ENCODE measurements around the gene ICAM2. TPM values are rescaled to one million over a fixed set of nuclear protein-coding genes. Genes with fewer than 3 reads are reported as not detected.

The ICAM2 gene
- total RNA-seq, 1 donor from 2014 or later, result 18.6 TPM

- DNase-seq, result no peak
These were observed 46.4 kb downstream of the ICAM2 start for GRCh38 chr17:63973930-63974593.

GRCh38 chr17:63973247-63973646 is 47.2 kb downstream of the ICAM2 start:
- no peak for DNase-seq

GRCh38 chr17:63972796-63973195 is 47.6 kb downstream of the ICAM2 start, which contains the start of gene SCN4A:
TSS of gene SCN4A (minus strand) at chr17:63972918. CDS start at chr17:63972841, 77 bp downstream.
- no peak for DNase-seq

- no peak for DNase-seq
These were observed 51.2 kb downstream of the ICAM2 start for GRCh38 chr17:63969278-63969677.

GRCh38 chr17:63967953-63968352 is 52.5 kb downstream of the ICAM2 start:
- no peak for DNase-seq

GRCh38 chr17:63966646-63967264 is 53.7 kb downstream of the ICAM2 start:
- DNase-seq, result no peak

- peak; percentile 8 for DNase-seq
These were observed 57.3 kb downstream of the ICAM2 start for GRCh38 chr17:63963123-63963522.

GRCh38 chr17:63962298-63962744 is 58.1 kb downstream of the ICAM2 start:
- DNase-seq, result no peak

- peak; percentile 41 for DNase-seq
These were observed 58.8 kb downstream of the ICAM2 start for GRCh38 chr17:63961355-63962212.

- no peak for DNase-seq
These were observed 60.0 kb downstream of the ICAM2 start for GRCh38 chr17:63960430-63960829.

- DNase-seq, result no peak
These were observed 60.4 kb downstream of the ICAM2 start for GRCh38 chr17:63960006-63960405.

- no peak for DNase-seq
These were observed 64.0 kb downstream of the ICAM2 start for GRCh38 chr17:63956296-63956920.

- no peak for DNase-seq
These were observed 64.6 kb downstream of the ICAM2 start for GRCh38 chr17:63955791-63956190.

- no peak for DNase-seq
These were observed 65.2 kb downstream of the ICAM2 start for GRCh38 chr17:63955232-63955631.

- DNase-seq, result no peak
These were observed 65.9 kb downstream of the ICAM2 start for GRCh38 chr17:63954402-63955063.

Other genes with a start within 250 kb of the ICAM2 start
- gene CCDC47, start 247.0 kb downstream of the ICAM2 start, total RNA-seq, result 67.2 TPM
- 124 TPM for gene DDX42, start 246.5 kb downstream of the ICAM2 start, total RNA-seq
- gene PSMC5, start 193.2 kb downstream of the ICAM2 start, total RNA-seq, result 48.3 TPM
- gene FTSJ3, start 193.0 kb downstream of the ICAM2 start, total RNA-seq, result 33.0 TPM
- 83.5 TPM for gene SMARCD2, start 177.9 kb downstream of the ICAM2 start, total RNA-seq
- gene CSH2, start 147.0 kb downstream of the ICAM2 start, total RNA-seq, result not detected
- not detected for gene GH2, start 138.7 kb downstream of the ICAM2 start, total RNA-seq
- gene CSH1, start 124.1 kb downstream of the ICAM2 start, total RNA-seq, result not detected
- gene CSHL1, start 109.4 kb downstream of the ICAM2 start, total RNA-seq, result not detected
- not detected for gene GH1, start 101.8 kb downstream of the ICAM2 start, total RNA-seq
- gene CD79B, start 88.3 kb downstream of the ICAM2 start, total RNA-seq, result 2.2 TPM
- gene SCN4A, start 47.7 kb downstream of the ICAM2 start, total RNA-seq, result 5.2 TPM
- gene PRR29, start 22.3 kb downstream of the ICAM2 start, total RNA-seq, result not detected
- 9.3 TPM for gene ERN1, start 109.5 kb upstream of the ICAM2 start, total RNA-seq
- gene TEX2, start 242.6 kb upstream of the ICAM2 start, total RNA-seq, result 23.7 TPM